IMR-90 (cell line): ENCODE results near the gene PSMA8.

Source experiments
- BHLHE40 ChIP-seq: fragments of 150-350 bp; IDR thresholded peaks from 2 replicates; pipeline ENCODE4 v1.6.1; 2016; ENCODE audit warnings: mild to moderate bottlenecking, low read depth, low read length
- CEBPB ChIP-seq: IDR thresholded peaks from 2 replicates; pipeline ENCODE4 v1.6.1; 2012; ENCODE audit warnings: low read depth, low read length, improper control_type of control experiment
- FOS ChIP-seq: fragments of 150-350 bp; IDR thresholded peaks from 2 replicates; pipeline ENCODE4 v1.6.1; 2016; ENCODE audit warnings: low read depth, low read length
- MAZ ChIP-seq: IDR thresholded peaks from 2 replicates; pipeline ENCODE4 v1.6.1; 2012; ENCODE audit warnings: low read depth, mild to moderate bottlenecking, low read length, improper control_type of control experiment, moderate library complexity, borderline replicate concordance
- MXI1 ChIP-seq: IDR thresholded peaks from 2 replicates; pipeline ENCODE4 v1.6.1; 2012; ENCODE audit warnings: low read depth, mild to moderate bottlenecking, low read length, moderate library complexity, borderline replicate concordance
- POLR2A ChIP-seq: IDR thresholded peaks from 2 replicates; pipeline ENCODE4 v1.6.1; 2012; ENCODE audit warnings: mild to moderate bottlenecking, low read depth, low read length
- RAD21 ChIP-seq: IDR thresholded peaks from 2 replicates; pipeline ENCODE4 v1.6.1; 2012; ENCODE audit warnings: low read length, improper control_type of control experiment
- RCOR1 ChIP-seq: IDR thresholded peaks from 2 replicates; pipeline ENCODE4 v1.6.1; 2012; ENCODE audit warnings: mild to moderate bottlenecking, low read length, improper control_type of control experiment; ENCODE audit not compliant: insufficient replicate concordance
- SMC3 ChIP-seq: fragments of 150-350 bp; IDR thresholded peaks from 2 replicates; pipeline ENCODE4 v1.6.1; 2016; ENCODE audit warnings: low read depth, mild to moderate bottlenecking, antibody characterized with exemption, low read length, moderate library complexity
- TF ChIP-seq, protein P1 (sequence below): conservative IDR thresholded peaks from 2 replicates; pipeline ENCODE4 v1.5.1; 2012; ENCODE audit warnings: mild to moderate bottlenecking, low read depth, low read length, improper control_type of control experiment
- TF ChIP-seq, protein P2 (sequence below): fragments of 150-350 bp; IDR thresholded peaks from 2 replicates; pipeline ENCODE4 v1.6.1; 2017; ENCODE audit warnings: mild to moderate bottlenecking, antibody characterized with exemption, low read length, low read depth

DNA sequence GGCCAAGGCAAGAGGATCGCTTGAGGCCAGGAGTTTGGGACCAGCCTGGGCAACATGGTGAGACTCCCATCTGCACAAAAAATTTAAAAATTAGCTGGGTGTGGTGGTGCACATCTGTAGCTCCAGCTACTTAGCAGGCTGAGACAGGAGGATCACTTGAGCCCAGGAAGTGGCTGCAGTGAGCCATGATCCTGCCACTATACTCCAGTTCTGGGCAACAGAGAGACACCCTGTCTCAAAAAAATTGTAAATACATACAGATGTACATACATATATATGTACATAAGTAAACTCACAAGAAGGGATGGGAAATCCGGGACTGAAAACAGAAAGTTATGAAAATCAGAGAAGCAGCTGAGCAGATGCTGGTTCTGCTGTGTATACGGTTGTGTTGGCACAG lies 62.9 kb downstream of the PSMA8 start:
- TF ChIP-seq POLR2A (no peak), FOS (no peak), SMC3 (no peak), RAD21 (no peak), MAZ (no peak), CEBPB (no peak), RCOR1 (no peak), MXI1 (no peak), BHLHE40 (no peak)
- TF ChIP-seq, protein P1, sequence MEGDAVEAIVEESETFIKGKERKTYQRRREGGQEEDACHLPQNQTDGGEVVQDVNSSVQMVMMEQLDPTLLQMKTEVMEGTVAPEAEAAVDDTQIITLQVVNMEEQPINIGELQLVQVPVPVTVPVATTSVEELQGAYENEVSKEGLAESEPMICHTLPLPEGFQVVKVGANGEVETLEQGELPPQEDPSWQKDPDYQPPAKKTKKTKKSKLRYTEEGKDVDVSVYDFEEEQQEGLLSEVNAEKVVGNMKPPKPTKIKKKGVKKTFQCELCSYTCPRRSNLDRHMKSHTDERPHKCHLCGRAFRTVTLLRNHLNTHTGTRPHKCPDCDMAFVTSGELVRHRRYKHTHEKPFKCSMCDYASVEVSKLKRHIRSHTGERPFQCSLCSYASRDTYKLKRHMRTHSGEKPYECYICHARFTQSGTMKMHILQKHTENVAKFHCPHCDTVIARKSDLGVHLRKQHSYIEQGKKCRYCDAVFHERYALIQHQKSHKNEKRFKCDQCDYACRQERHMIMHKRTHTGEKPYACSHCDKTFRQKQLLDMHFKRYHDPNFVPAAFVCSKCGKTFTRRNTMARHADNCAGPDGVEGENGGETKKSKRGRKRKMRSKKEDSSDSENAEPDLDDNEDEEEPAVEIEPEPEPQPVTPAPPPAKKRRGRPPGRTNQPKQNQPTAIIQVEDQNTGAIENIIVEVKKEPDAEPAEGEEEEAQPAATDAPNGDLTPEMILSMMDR, result no peak
- TF ChIP-seq, protein P2, sequence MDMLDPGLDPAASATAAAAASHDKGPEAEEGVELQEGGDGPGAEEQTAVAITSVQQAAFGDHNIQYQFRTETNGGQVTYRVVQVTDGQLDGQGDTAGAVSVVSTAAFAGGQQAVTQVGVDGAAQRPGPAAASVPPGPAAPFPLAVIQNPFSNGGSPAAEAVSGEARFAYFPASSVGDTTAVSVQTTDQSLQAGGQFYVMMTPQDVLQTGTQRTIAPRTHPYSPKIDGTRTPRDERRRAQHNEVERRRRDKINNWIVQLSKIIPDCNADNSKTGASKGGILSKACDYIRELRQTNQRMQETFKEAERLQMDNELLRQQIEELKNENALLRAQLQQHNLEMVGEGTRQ, result no peak
